Esophagus squamous epithelium (tissue), 5 donors: ENCODE data around the gene MAPRE2. TPM values are rescaled to one million over a fixed set of nuclear protein-coding genes. Genes with fewer than 3 reads are reported as not detected.

Experiments used
- DNase-seq: peaks from one replicate; lab custom pipeline; 2025; lab: John Stamatoyannopoulos, UW
- H3K27ac ChIP-seq, 4 donors: fragments of 200-600 bp; sonication (generic); one replicate each; pipeline ENCODE4 v1.5.1; 2016 to 2019; ENCODE audit warnings: mild to moderate bottlenecking in 1 of 4
- H3K27me3 ChIP-seq, 4 donors: fragments of 200-600 bp; sonication (generic); 1 replicate in 3 of 4; 2 replicates in 1 of 4; pipeline versions ENCODE4 v1.5.1 to v1.6.0; 2017 to 2021; ENCODE audit warnings: antibody characterized with exemption in 1 of 4
- H3K36me3 ChIP-seq, 3 donors: fragments of 200-600 bp; sonication (generic); one replicate each; pipeline ENCODE4 v1.5.1; 2016 to 2019
- H3K4me1 ChIP-seq, 3 donors: fragments of 200-600 bp; sonication (generic); one replicate each; pipeline ENCODE4 v1.5.1; 2017 to 2019
- H3K4me3 ChIP-seq, 4 donors: fragments of 200-600 bp; sonication (generic); 1 replicate in 3 of 4; 2 replicates in 1 of 4; pipeline ENCODE4 v1.5.1; 2016 to 2019; ENCODE audit warnings: mild to moderate bottlenecking in 2 of 4, moderate library complexity in 1 of 4
- H3K9me3 ChIP-seq, 3 donors: fragments of 200-600 bp; sonication (generic); one replicate each; pipeline ENCODE4 v1.5.1; 2016 to 2019
- POLR2A ChIP-seq, 4 donors: fragments of 450-650 bp; IDR thresholded peaks; one replicate each; pipeline ENCODE4 v1.6.1; 2017; ENCODE audit warnings: antibody characterized with exemption in 4 of 4, mild to moderate bottlenecking in 4 of 4, moderate library complexity in 3 of 4
- whole genome bisulfite sequencing, 2 donors: methylation state at CpG; one replicate each; pipeline ENCODE4 v1.1.5; 2018; 5-methylcytosine and 5-hydroxymethylcytosine counted together
- intact Hi-C: fragments of 100-400 bp; cut with DNase I; formaldehyde crosslinking; loops from one replicate; pipeline ENCODE4 v1.15.0; 2022
- total RNA-seq, 4 donors: library from RNA; depleted of rRNA; stranded (reverse); fragments of >200 nt; gene quantifications; one replicate each; pipeline ENCODE4 v1.1.0, GENCODE V29; 2016
- TF ChIP-seq, protein P1 (sequence below), 6 experiments: fragments of 450-650 bp in 4 of 6; fragments of 200-600 bp in 2 of 6; sonication (generic) in 2 of 6; IDR thresholded peaks; one replicate each; pipeline ENCODE4 v1.5.1; 2016 to 2019; ENCODE audit warnings: antibody characterized with exemption in 6 of 6, mild to moderate bottlenecking in 4 of 6, moderate library complexity in 4 of 6
- donor health status: DM: yes; HTN: yes; CAD: no.

The MAPRE2 gene
- total RNA-seq, 4 donors from 2014 or later: 1.5 to 9.0 (median 5.0) TPM

GRCh38 chr18:35075132-35075531, 33.9 kb downstream of the MAPRE2 start:
- H3K4me1 ChIP-seq: peaks cover 0 to 31% (median 3%) of the 10 kb centered on the region in 3 donors
- H3K4me3 ChIP-seq: no peak overlapping the region
- no peak for TF ChIP-seq POLR2A (IDR thresholded peaks at IDR 0.05)
- TF ChIP-seq, protein P1, sequence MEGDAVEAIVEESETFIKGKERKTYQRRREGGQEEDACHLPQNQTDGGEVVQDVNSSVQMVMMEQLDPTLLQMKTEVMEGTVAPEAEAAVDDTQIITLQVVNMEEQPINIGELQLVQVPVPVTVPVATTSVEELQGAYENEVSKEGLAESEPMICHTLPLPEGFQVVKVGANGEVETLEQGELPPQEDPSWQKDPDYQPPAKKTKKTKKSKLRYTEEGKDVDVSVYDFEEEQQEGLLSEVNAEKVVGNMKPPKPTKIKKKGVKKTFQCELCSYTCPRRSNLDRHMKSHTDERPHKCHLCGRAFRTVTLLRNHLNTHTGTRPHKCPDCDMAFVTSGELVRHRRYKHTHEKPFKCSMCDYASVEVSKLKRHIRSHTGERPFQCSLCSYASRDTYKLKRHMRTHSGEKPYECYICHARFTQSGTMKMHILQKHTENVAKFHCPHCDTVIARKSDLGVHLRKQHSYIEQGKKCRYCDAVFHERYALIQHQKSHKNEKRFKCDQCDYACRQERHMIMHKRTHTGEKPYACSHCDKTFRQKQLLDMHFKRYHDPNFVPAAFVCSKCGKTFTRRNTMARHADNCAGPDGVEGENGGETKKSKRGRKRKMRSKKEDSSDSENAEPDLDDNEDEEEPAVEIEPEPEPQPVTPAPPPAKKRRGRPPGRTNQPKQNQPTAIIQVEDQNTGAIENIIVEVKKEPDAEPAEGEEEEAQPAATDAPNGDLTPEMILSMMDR (IDR thresholded peaks at IDR 0.05): no peak
- intact Hi-C loops: no loop called here
- no peaks in the 10 kb centered on the region for H3K27me3 ChIP-seq
- no peak for DNase-seq
- peaks cover 0 to 11% (median 0%) of the 10 kb centered on the region in 3 donors for H3K36me3 ChIP-seq
- H3K9me3 ChIP-seq: no peaks in the 10 kb centered on the region
- H3K27ac ChIP-seq: no peak overlapping the region
- WGBS, 2 donors: 73 to 84% methylated on average over 6 of the region's 6 CpGs

GRCh38 chr18:35076135-35076924, 35.1 kb downstream of the MAPRE2 start:
- no peak for DNase-seq
- Histone ChIP-seq H3K4me3 (no peak overlapping the region), H3K36me3 (no peaks in the 10 kb centered on the region), H3K9me3 (no peaks in the 10 kb centered on the region), H3K4me1 (peaks cover 0 to 34% (median 3%) of the 10 kb centered on the region in 3 donors), H3K27me3 (no peaks in the 10 kb centered on the region), H3K27ac (no peak overlapping the region)
- TF ChIP-seq, protein P1 (IDR thresholded peaks at IDR 0.05): no peak
- intact Hi-C loops: no loop called here
- 74% methylated on average over 4 of the region's 4 CpGs for WGBS, 2 donors

DNA sequence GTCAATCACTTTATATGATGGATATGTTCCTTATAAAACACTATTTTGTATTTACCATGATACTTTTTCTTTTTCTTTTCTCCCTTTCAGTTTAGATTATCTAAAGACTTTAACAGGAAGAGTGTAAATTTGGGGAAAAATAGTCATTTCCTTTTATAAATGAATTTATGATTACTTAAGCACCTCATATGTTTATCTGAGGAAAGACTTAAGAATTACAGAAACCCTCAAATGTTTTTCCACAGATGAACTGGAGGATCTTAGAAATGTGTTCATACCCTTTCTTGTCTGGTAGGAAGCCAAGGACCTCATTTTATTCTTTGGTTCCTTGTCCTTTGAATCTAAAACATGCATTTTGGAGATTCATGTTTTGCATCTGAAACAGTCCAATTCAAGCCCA, 36.7 kb downstream of the MAPRE2 start:
- no peaks in the 10 kb centered on the region for H3K27me3 ChIP-seq
- no peak overlapping the region for H3K27ac ChIP-seq
- H3K4me3 ChIP-seq: no peak overlapping the region
- H3K4me1 ChIP-seq: peaks cover 0 to 18% (median 0%) of the 10 kb centered on the region in 3 donors
- TF ChIP-seq POLR2A (IDR thresholded peaks at IDR 0.05): no peak
- TF ChIP-seq, protein P1 (IDR thresholded peaks at IDR 0.05): no peak
- H3K36me3 ChIP-seq: no peaks in the 10 kb centered on the region
- DNase-seq: no peak
- intact Hi-C loops: no loop called here
- no peaks in the 10 kb centered on the region for H3K9me3 ChIP-seq

GRCh38 chr18:35080058-35080457, 38.8 kb downstream of the MAPRE2 start:
- Histone ChIP-seq H3K9me3 (no peaks in the 10 kb centered on the region), H3K27ac (no peak overlapping the region), H3K27me3 (no peaks in the 10 kb centered on the region), H3K4me1 (peaks cover 0 to 5% (median 0%) of the 10 kb centered on the region in 3 donors), H3K36me3 (no peaks in the 10 kb centered on the region), H3K4me3 (no peak overlapping the region)
- DNase-seq: no peak
- 90 to 100% methylated on average over 1 of the region's 1 CpG for WGBS, 2 donors
- intact Hi-C loops: no loop called here
- no peak for TF ChIP-seq POLR2A (IDR thresholded peaks at IDR 0.05)
- TF ChIP-seq, protein P1 (IDR thresholded peaks at IDR 0.05): no peak

GRCh38 chr18:35083174-35083712, 42.0 kb downstream of the MAPRE2 start:
- peaks cover 0 to 5% (median 0%) of the 10 kb centered on the region in 3 donors for H3K4me1 ChIP-seq
- H3K9me3 ChIP-seq: no peaks in the 10 kb centered on the region
- H3K36me3 ChIP-seq: no peaks in the 10 kb centered on the region
- intact Hi-C loops: no loop called here
- H3K27me3 ChIP-seq: no peaks in the 10 kb centered on the region
- no peak for DNase-seq
- no peak overlapping the region for H3K4me3 ChIP-seq
- 88 to 93% methylated on average over 3 of the region's 3 CpGs for WGBS, 2 donors
- TF ChIP-seq, protein P1 (IDR thresholded peaks at IDR 0.05): no peak
- TF ChIP-seq POLR2A (IDR thresholded peaks at IDR 0.05): no peak
- no peak overlapping the region for H3K27ac ChIP-seq
